AG09309 (cell line): ENCODE data around the gene SEMA4C.

Experiments
- DNase-seq: peaks from one replicate; pipeline ENCODE4 v3.0.0-alpha.2; 2010; ENCODE audit warnings: low read depth
- H3K4me3 ChIP-seq: 2 replicates; pipeline ENCODE4 v1.5.1; 2011; ENCODE audit warnings: mild to moderate bottlenecking, low read depth, low read length, moderate library complexity; ENCODE audit not compliant: control insufficient read depth
- TF ChIP-seq, protein P1 (sequence below): IDR thresholded peaks from 2 replicates; pipeline ENCODE4 v1.5.1; 2011; ENCODE audit warnings: mild to moderate bottlenecking, low read depth, low read length, inconsistent platforms; ENCODE audit not compliant: insufficient read depth, control insufficient read depth; ENCODE audit errors: missing control alignments

SEMA4C gene

DNA sequence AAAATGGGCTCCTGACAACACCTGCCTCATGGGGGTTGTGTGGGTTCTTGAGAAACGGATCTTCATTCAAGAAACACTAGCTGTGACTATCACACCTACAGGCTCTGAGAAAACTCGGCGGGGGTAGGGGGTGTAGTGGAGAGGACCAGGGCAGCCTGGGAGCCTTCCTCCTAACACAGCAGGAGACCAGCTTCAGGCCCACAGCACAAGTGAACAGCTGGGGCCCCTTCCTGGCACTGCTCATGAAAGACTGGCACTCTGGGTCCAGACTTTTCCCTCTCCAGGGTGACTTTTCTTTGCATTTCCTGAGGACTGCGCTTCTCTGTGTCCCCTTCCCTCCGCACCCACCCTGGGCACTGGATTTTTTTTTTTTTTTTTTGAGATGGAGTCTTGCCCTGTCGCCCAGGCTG is 7.2 kb upstream of the SEMA4C start:
- TF ChIP-seq, protein P1, sequence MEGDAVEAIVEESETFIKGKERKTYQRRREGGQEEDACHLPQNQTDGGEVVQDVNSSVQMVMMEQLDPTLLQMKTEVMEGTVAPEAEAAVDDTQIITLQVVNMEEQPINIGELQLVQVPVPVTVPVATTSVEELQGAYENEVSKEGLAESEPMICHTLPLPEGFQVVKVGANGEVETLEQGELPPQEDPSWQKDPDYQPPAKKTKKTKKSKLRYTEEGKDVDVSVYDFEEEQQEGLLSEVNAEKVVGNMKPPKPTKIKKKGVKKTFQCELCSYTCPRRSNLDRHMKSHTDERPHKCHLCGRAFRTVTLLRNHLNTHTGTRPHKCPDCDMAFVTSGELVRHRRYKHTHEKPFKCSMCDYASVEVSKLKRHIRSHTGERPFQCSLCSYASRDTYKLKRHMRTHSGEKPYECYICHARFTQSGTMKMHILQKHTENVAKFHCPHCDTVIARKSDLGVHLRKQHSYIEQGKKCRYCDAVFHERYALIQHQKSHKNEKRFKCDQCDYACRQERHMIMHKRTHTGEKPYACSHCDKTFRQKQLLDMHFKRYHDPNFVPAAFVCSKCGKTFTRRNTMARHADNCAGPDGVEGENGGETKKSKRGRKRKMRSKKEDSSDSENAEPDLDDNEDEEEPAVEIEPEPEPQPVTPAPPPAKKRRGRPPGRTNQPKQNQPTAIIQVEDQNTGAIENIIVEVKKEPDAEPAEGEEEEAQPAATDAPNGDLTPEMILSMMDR = no peak
- no peak for DNase-seq
- H3K4me3 ChIP-seq = no peak overlapping the region

- no peak overlapping the region for H3K4me3 ChIP-seq
- DNase-seq = no peak
- TF ChIP-seq, protein P1 = no peak
Observed at GRCh38 chr2:96876269-96877041, 6.6 kb upstream of the SEMA4C start.

DNA sequence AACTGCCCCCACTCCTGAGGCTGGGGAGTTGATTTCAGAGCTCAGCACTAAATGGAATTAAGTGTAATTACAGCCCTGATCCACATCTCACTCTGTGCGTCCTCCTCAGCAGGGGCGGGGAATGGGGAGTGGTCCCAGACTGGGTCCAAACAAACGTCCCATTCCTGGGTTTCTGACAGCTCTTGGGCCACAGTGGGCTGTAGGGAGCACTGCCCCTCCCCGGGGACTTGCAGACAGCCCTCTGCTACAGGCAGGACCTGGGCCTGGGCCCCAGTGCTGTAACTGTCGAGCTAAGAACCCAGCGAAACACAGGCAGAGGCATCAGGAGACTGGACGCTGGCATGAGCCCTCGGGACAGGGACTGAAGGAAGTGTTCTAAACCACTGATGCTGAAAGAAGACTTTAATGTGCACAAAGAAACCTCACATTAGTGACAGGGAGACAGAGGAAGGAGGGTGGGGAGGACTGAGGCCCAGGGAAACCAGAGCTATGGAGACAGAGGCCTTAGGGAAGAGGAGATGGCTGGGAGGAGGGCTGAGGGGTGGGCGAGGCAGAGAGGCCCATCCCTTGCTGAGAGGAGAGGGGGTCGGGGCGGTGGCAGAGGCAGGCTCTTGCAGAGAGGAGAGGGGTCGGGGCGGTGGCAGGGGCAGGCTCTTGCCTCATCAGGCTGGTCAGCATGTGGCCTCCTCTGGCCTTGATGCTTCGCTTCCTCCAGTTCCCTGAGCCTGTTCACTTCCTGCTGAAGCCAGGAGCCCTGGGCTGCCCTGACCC is 5.8 kb upstream of the SEMA4C start:
- TF ChIP-seq, protein P1 = no peak
- H3K4me3 ChIP-seq = no peak overlapping the region
- no peak for DNase-seq

DNA sequence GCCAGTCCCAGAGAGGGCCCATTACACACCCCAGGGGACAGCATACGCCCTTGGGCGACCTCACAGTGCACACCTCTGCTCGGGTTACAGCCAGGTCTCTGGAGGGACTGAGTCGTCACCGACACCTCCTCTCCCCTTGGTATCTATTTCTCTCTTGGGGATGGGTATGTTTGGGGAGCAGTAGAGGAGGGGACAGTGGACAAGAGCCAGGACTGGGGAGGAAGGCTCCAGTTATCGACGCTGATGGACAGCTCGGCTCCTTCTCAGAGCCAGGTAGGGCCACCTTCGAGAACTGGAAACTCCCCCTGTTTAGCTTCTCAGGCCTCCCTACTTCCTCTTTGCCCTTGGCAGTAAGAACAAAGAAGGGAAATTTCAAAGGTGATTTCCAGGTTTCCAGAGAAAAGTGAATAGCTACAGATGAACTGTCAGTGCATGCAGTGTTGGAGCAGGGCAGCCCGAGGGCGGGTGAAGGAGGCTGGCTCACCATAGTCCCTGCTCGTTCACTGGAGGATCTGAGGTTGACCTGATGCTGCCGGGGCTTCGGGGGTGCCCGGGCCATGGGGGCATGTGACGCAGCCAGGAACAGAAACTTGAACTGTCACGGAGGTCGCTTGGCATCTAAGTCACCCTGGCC is 4.4 kb upstream of the SEMA4C start:
- TF ChIP-seq, protein P1 = no peak
- DNase-seq = no peak
- no peak overlapping the region for H3K4me3 ChIP-seq

- no peak for DNase-seq
- H3K4me3 ChIP-seq = no peak overlapping the region
- TF ChIP-seq, protein P1 = no peak
Observed at GRCh38 chr2:96873651-96874096, 3.8 kb upstream of the SEMA4C start.

- DNase-seq = no peak
- no peak overlapping the region for H3K4me3 ChIP-seq
- TF ChIP-seq, protein P1 = no peak
Observed at GRCh38 chr2:96872591-96873349, 2.9 kb upstream of the SEMA4C start.
